ENCODE data around the gene CCDC178.

DNA sequence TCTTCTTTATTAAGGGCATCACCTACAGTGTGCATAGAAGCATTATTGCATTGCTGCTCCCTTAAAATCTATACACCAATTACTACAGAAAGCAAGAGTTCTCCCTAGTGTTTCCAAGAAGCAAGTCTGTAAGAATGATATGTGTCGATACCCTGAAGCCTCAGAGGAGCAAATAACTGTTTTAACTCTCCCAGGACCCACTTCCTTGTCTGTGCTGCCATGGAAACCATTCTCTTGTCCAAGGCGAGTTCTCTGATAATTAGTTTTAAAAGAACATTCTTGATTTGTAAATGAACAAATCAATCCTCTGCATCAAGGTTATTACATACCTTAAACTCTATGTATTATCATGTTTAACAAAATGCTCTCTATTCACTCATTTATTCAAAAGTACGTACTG lies 340.9 kb downstream of the CCDC178 start:
- TF ChIP-seq, protein P1, sequence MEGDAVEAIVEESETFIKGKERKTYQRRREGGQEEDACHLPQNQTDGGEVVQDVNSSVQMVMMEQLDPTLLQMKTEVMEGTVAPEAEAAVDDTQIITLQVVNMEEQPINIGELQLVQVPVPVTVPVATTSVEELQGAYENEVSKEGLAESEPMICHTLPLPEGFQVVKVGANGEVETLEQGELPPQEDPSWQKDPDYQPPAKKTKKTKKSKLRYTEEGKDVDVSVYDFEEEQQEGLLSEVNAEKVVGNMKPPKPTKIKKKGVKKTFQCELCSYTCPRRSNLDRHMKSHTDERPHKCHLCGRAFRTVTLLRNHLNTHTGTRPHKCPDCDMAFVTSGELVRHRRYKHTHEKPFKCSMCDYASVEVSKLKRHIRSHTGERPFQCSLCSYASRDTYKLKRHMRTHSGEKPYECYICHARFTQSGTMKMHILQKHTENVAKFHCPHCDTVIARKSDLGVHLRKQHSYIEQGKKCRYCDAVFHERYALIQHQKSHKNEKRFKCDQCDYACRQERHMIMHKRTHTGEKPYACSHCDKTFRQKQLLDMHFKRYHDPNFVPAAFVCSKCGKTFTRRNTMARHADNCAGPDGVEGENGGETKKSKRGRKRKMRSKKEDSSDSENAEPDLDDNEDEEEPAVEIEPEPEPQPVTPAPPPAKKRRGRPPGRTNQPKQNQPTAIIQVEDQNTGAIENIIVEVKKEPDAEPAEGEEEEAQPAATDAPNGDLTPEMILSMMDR (IDR thresholded peaks at IDR 0.05; ENCODE audit: low read length) = no peak
- TF ChIP-seq EZH2 (IDR thresholded peaks at IDR 0.05; ENCODE audit: borderline replicate concordance, low read length) = no peak
